Hematopoietic multipotent progenitor cell treated with erythropoietin and hydrocortisone succinate and interleukin-3 and kit ligand, for 4 days (in vitro differentiated cells): Measurements from ENCODE around the gene ACSS2.

ENCODE experiments used
- DNase-seq: peaks from one replicate; pipeline ENCODE4 v3.0.0-alpha.2; 2015

Gene ACSS2

GRCh38 chr20:34951252-34951651 is 74.8 kb downstream of the ACSS2 start:
- DNase-seq, result no peak

- no peak for DNase-seq
Measured at GRCh38 chr20:34951652-34952051, 75.2 kb downstream of the ACSS2 start.

DNA sequence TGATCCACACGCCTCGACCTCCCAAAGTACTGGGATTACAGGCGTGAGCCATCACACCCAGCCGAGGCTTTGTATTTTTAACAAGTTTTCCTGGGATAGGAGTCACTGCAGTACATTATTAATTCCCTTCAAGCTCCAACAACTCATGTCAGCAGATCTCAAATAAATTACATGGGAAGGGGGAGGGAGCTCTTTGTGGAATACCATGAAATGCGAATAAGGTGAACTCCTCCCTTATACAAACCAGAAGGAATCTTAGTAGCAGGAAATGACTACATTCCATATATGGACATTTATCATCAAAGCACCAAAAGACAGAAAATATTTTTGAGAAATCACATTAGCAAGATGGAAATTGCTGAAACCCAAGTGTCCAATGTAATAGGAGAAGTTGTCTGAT is 76.3 kb downstream of the ACSS2 start:
- no peak for DNase-seq

DNA sequence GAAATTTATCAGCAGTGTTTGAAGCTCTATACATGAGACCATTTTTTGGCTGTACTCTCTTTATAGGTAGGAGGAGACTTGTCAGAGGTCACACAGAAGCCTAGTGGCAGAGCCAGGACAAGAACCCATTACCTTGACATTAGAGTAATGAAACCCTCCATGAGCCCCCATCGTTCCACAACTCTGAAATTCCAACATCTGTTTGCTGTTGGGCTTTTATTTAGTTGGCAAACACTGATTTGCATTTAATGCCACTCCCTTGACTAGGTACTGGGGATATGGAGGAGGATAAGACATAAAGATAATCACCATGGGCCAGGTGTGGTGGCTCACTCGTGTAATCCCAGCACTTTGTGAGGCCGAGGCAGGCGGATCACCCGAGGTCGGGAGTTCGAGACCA is 77.5 kb downstream of the ACSS2 start:
- no peak for DNase-seq

GRCh38 chr20:34954904-34955230 is 78.5 kb downstream of the ACSS2 start:
- peak; percentile 69 for DNase-seq

DNA sequence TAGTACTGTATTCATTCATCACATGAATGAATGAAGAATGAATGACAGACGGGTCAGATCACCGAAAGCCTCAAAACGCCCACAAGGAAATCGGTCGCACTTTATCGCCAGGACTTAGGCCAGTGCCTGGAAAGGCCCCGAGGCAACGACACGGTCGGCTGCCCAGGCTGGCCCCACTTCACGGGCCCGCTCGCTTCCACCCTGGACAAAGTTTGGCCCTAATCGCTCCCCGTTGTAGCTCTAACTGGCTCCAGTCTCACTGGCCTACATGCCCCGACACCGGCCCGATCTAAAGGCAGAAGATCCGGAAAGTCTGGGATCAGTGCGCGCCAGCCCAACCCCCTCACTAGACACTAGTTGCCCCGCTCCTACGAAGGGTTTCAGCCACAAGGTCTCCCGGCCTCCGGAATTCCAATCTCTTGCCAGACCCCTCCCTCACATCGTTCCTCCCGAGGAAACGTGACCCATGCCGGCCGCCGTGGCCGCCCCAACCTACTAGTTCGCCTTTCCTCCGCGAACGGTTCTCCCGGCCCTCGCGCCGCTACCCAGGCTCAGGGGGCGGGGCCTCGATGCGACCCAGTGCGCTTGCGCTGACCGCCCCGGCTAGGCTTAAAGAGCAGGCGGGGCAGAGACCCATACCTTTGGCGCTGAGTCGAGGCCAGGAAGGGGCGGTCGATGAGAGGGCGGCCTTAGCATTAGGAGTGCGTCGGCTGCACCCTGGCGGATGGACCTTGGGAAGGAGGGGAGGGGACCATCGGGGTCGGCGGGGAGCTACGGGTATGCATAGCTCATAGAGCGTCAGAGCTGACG is 79.0 kb downstream of the ACSS2 start, which contains the start of the genes GSS and MYH7B:
TSS of gene GSS (minus strand) at position 576 of the 810 bp plus-strand sequence. CDS start 3,954 bp downstream, outside the sequence.
TSS of gene MYH7B (plus strand) at position 638 of the 810 bp plus-strand sequence. CDS start 22,138 bp downstream, outside the sequence.
- DNase-seq, result peak; percentile 98

GRCh38 chr20:34956041-34956458 is 79.6 kb downstream of the ACSS2 start:
- DNase-seq, result no peak

- no peak for DNase-seq
Measured at GRCh38 chr20:34956751-34957472, 80.5 kb downstream of the ACSS2 start.

- no peak for DNase-seq
Measured at GRCh38 chr20:34964486-34964885, 88.1 kb downstream of the ACSS2 start.

DNA sequence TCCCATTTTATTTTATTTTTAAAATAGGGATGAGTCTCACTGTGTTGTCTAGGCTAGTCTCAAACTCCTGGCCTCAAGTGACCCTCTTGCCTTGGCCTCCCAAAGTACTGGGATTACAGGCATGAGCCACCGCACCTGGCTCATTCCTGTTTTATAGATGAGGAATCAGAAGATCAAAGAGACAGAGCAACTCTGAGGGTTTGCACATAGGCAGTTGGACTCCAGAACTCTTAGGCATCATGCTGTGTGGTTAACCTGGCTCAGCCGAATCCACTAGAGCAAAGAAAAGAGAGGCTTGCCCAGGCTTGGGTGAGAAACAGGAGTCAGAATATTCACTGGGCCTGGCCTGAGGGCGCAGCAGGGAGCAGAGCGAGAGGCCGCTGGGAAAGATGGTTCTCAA is 88.6 kb downstream of the ACSS2 start:
- no peak for DNase-seq

DNA sequence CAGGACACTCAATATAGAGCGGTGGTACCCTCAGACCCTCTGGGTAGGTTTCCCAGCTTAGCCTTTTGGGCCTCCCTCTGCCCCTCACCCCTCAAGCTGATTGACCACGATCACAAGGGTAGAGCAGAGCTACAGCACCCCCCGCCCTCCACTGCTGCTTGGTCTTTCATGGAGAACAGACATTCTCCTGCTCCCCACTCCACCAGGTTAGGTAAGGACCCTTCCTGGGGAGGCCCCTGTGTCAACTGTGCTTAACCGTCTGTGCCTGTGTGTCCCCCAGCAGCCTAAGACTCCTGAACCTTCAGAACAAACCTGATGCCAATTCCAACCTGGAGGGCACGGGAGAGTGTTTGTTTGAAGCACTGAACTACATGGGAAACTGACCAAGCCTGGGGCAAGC is 91.0 kb downstream of the ACSS2 start:
- DNase-seq, result no peak

DNA sequence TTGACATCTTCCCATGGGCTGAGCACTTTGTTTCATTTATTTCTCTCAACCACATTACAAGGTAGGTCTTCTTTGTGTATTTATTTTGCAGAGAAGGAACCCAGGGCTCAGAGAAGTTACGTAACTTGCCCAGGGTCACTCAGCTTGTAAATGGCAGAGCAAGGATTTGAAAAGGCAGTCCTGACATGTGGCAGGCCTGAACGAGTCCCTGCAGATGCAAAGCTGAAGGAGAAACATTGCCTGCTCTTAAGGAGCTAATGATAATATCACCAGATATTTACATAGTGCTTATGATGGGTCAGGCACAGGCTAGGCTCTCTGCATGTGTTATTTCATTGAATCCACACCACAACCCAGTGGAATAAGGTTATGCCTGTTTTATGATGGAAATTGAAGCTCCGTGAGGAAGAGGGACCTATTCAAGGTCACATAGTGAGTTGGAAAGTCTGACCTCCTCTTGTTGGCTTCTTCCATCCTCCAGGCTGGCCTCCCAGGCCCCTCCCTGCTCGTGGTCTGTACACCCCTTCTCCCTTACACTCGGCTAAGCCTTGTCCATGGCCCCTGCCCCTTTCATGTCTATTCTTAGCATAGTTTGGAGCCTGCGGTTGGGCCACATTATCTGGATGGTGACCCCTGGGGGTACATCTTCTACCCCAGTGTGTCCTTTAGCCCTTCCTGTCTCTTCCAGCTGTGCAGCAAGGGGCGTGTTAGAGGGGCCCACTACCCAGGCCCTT is 91.8 kb downstream of the ACSS2 start:
- no peak for DNase-seq

DNA sequence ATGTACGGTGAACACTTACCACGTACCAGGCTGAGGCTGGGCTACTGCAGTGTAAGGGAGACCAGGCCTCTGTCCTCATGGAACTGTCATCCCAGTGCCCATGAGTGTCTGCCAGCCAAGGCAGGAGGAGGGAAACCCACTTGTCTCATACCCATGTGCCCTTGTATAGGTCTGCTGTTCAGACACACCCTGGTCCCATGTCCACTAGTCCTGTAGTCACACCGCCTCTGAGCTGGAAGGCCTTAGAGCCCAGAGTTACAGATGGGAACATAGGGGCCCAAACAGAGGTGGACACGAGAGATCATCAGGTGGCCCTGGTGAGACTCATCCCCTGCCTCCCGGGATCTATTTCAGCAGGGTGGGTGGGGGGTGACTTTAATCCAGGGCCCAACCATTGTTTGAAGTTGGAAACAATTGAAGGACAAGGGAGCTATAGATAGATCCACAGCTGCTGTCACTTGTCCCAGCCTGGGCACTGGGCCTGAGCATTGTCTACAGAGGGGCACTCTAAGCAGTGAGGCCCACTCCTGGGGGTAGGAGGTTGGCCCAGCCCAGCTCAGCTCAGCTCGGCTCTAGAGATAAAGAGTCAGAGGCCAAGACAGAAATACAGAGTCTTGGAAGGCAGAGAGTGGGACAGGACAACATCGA is 93.9 kb downstream of the ACSS2 start:
- DNase-seq, result no peak

GRCh38 chr20:34970846-34971560 is 94.6 kb downstream of the ACSS2 start:
- no peak for DNase-seq

DNA sequence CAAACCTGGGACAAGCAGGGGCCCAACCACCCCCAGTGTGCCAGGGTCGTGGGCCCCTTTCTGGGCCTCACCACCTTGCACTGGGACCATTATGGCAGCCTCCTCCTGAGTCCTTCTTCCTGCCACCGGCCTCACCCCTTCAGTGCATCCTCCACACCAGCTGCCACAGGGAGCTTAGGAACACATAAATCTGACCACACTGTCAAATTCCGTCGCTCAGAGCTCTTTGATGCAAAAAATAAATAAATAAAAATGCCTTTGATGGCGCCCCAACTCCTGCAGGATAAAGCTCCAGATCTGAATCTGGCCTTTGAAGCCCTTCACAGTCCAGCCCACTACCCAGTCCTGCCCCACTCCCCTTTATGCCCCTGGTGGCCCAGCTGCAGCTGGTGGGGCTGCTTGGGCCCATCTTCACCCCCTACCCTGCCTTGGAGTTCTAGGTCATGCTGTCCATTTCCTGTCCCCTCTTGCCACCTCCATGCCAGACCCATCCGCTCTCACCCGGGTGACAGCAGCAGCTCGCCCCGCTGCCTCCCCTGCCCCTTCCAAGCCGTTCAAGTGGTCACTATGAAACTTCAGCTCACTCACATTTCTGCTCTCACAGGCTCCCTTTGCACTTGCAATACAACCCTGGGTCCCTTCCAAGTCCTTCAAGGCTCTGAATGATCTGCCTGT is 95.3 kb downstream of the ACSS2 start:
- no peak for DNase-seq

- DNase-seq, result no peak
Measured at GRCh38 chr20:34974246-34974645, 97.8 kb downstream of the ACSS2 start.

- DNase-seq, result no peak
Measured at GRCh38 chr20:34976286-34976685, 99.9 kb downstream of the ACSS2 start.
